Coronary artery (tissue), 2 donors: ENCODE results near the gene C2CD4B.

Experiments
- DNase-seq: peaks from one replicate; pipeline ENCODE4 v3.0.0-alpha.2; 2017; ENCODE audit warnings: low spot score
- H3K27ac ChIP-seq, 2 donors: fragments of 200-600 bp; sonication (generic); one replicate each; pipeline ENCODE4 v1.5.1; 2016 to 2019
- H3K4me3 ChIP-seq: fragments of 200-600 bp; sonication (generic); 2 replicates; pipeline ENCODE4 v1.5.1; 2016; ENCODE audit warnings: mild to moderate bottlenecking, moderate library complexity
- TF ChIP-seq, protein P1 (sequence below): fragments of 200-600 bp; sonication (generic); IDR thresholded peaks from one replicate; pipeline ENCODE4 v1.5.1; 2019; ENCODE audit warnings: antibody characterized with exemption

The C2CD4B gene

DNA sequence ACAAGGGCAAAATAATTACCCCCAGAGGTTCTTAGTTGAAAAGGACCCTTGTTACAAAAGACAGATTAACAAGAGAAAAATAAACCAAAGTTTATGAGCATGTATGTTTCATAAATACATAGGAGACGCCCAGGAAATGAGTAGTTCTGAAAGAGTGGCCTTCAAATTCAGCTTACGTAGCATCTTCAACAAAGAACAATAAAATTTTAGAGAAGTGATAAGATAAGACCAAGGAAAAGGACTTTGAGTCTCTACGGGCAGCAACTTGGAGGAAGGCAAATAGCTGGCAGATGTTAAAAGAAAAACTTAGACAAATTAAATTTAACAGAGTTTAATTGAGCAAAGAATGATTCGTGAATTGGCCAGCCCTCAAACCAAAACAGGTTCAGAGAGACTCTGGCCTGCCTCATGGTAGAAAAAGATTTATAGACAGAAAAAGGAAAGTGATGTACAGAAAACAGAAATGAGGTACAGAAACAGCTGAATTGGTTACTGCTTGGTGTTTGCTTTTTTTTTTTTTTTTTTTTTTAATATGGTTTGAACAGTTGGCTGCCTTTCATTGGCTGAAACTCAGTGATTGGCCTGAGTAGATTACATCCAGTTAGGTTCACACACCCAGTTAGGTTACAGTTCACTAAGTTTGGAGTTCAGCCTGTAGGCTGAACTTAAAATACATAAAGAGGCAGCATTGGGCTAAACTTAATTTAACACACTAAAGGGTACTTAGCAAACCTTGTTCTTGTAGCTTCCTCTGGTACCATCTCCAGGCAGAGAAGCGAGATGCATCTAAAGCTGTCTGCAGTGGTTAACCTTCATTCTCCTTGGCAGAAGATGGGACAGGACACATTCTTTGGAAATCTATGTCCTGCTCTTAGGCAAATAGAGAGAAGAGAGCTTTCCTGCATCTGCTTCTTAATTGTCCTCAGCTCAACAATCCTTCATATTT lies 23.2 kb downstream of the C2CD4B start:
- Histone ChIP-seq H3K27ac (no peak overlapping the region), H3K4me3 (no peak overlapping the region)
- DNase-seq, result no peak
- TF ChIP-seq, protein P1, sequence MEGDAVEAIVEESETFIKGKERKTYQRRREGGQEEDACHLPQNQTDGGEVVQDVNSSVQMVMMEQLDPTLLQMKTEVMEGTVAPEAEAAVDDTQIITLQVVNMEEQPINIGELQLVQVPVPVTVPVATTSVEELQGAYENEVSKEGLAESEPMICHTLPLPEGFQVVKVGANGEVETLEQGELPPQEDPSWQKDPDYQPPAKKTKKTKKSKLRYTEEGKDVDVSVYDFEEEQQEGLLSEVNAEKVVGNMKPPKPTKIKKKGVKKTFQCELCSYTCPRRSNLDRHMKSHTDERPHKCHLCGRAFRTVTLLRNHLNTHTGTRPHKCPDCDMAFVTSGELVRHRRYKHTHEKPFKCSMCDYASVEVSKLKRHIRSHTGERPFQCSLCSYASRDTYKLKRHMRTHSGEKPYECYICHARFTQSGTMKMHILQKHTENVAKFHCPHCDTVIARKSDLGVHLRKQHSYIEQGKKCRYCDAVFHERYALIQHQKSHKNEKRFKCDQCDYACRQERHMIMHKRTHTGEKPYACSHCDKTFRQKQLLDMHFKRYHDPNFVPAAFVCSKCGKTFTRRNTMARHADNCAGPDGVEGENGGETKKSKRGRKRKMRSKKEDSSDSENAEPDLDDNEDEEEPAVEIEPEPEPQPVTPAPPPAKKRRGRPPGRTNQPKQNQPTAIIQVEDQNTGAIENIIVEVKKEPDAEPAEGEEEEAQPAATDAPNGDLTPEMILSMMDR, result no peak

DNA sequence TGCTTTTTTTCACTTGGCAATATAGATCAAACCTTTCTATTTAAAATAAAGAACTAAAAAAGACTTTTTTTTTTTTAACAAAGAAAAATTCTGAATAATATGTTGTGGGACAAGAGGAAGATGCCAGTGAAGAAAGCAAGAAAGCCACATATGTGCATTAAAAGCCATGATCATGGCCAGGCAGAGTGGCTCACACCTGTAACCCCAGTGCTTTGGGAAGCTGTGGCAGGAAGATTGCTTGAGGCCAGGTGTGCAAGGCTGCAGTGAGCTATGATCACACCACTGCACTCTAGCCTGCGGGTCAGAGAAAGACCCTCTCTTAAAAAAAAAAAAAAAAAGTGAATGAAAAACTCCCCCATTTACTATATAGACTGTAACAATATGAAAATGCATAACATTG lies 23.9 kb downstream of the C2CD4B start:
- TF ChIP-seq, protein P1, result no peak
- no peak for DNase-seq
- Histone ChIP-seq H3K27ac (no peak overlapping the region), H3K4me3 (no peak overlapping the region)

DNA sequence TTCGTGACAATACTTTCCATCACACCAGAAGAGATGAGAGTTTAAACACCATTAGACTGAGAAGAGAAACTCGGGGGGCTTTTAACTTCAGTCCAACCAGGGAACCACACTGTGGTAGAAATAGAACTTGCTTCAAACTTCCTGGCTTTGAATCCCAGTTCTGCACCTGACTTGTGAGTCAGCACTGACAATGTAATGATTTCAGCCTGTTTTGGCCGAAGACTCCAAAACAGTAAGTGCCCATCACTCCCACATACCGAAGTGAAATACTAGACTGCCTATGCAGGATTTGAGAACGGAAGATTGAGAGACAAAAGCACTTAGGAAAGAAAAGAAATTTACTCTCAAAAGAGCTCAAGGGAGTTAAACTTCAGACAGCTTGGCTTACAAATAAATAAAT lies 27.0 kb downstream of the C2CD4B start:
- DNase-seq, result no peak
- TF ChIP-seq, protein P1, result no peak
- H3K27ac ChIP-seq, result no peak overlapping the region
- H3K4me3 ChIP-seq, result no peak overlapping the region

- DNase-seq, result no peak
- H3K4me3 ChIP-seq, result no peak overlapping the region
- H3K27ac ChIP-seq, result no peak overlapping the region
- TF ChIP-seq, protein P1, result no peak
Measured at GRCh38 chr15:62136911-62137865, 27.9 kb downstream of the C2CD4B start.

GRCh38 chr15:62135532-62136134 lies 29.5 kb downstream of the C2CD4B start:
- no peak for DNase-seq
- H3K4me3 ChIP-seq, result no peak overlapping the region
- TF ChIP-seq, protein P1, result no peak
- no peak overlapping the region for H3K27ac ChIP-seq

GRCh38 chr15:62133141-62133540 lies 31.9 kb downstream of the C2CD4B start:
- TF ChIP-seq, protein P1, result no peak
- Histone ChIP-seq H3K27ac (no peak overlapping the region), H3K4me3 (no peak overlapping the region)
- DNase-seq, result no peak
